Nephron (organoid): ENCODE results near the gene KLHL7.
A peak's percentile ranks its signal among the peaks of the same experiment; 100 is the strongest.

Source experiments
- H3K27ac Mint-ChIP-seq, 3 experiments: 2 replicates each; pipeline ENCODE4 v1.8.0; 2020; ENCODE audit warnings: mixed read lengths in 3 of 3, mild to moderate bottlenecking in 2 of 3, moderate library complexity in 1 of 3
- H3K27me3 Mint-ChIP-seq: 2 replicates; pipeline ENCODE4 v1.8.0; 2021; ENCODE audit warnings: low read depth, mild to moderate bottlenecking, moderate library complexity, mixed read lengths
- H3K36me3 Mint-ChIP-seq: 2 replicates; pipeline ENCODE4 v1.8.0; 2020; ENCODE audit warnings: low read depth, mixed read lengths
- H3K4me1 Mint-ChIP-seq: 2 replicates; pipeline ENCODE4 v1.8.0; 2020; ENCODE audit warnings: mixed read lengths
- H3K4me3 Mint-ChIP-seq, 3 experiments: 2 replicates each; pipeline ENCODE4 v1.8.0; 2020; ENCODE audit warnings: mild to moderate bottlenecking in 3 of 3, mixed read lengths in 3 of 3, moderate library complexity in 2 of 3
- H3K9me3 Mint-ChIP-seq: 2 replicates; pipeline ENCODE4 v1.8.0; 2020; ENCODE audit warnings: mixed read lengths
- TF ChIP-seq, protein P1 (sequence below), 3 experiments: fragments of 200-600 bp; sonication (generic); IDR thresholded peaks; one replicate each; pipeline ENCODE4 v1.5.0; 2021; ENCODE audit warnings: antibody characterized with exemption in 3 of 3; ENCODE audit not compliant: unreplicated experiment in 3 of 3

Gene KLHL7

DNA sequence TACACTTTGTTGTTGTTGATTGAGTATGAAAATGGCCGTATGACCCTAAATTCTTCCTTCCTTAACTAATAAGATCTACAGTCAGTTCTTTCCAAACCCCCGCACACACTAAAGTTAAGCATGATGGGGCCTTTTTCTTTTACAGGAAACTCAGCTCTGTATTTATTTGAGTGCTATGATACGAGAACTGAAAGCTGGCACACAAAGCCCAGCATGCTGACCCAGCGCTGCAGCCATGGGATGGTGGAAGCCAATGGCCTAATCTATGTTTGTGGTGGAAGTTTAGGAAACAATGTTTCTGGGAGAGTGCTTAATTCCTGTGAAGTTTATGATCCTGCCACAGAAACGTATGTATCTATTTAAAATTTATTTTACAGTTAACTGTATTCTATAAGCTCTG, 62.1 kb downstream of the KLHL7 start:
- Mint-ChIP-seq H3K9me3 (no peaks in the 10 kb centered on the region), H3K27ac (peak overlapping the region in 1 of 3 experiments; percentile 79), H3K27me3 (no peaks in the 10 kb centered on the region), H3K4me1 (no peaks in the 10 kb centered on the region), H3K36me3 (peaks cover 25% of the 10 kb centered on the region), H3K4me3 (no peak overlapping the region)
- TF ChIP-seq, protein P1, sequence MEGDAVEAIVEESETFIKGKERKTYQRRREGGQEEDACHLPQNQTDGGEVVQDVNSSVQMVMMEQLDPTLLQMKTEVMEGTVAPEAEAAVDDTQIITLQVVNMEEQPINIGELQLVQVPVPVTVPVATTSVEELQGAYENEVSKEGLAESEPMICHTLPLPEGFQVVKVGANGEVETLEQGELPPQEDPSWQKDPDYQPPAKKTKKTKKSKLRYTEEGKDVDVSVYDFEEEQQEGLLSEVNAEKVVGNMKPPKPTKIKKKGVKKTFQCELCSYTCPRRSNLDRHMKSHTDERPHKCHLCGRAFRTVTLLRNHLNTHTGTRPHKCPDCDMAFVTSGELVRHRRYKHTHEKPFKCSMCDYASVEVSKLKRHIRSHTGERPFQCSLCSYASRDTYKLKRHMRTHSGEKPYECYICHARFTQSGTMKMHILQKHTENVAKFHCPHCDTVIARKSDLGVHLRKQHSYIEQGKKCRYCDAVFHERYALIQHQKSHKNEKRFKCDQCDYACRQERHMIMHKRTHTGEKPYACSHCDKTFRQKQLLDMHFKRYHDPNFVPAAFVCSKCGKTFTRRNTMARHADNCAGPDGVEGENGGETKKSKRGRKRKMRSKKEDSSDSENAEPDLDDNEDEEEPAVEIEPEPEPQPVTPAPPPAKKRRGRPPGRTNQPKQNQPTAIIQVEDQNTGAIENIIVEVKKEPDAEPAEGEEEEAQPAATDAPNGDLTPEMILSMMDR (IDR thresholded peaks at IDR 0.05; ENCODE audit: unreplicated experiment in 3 of 3): no peak

DNA sequence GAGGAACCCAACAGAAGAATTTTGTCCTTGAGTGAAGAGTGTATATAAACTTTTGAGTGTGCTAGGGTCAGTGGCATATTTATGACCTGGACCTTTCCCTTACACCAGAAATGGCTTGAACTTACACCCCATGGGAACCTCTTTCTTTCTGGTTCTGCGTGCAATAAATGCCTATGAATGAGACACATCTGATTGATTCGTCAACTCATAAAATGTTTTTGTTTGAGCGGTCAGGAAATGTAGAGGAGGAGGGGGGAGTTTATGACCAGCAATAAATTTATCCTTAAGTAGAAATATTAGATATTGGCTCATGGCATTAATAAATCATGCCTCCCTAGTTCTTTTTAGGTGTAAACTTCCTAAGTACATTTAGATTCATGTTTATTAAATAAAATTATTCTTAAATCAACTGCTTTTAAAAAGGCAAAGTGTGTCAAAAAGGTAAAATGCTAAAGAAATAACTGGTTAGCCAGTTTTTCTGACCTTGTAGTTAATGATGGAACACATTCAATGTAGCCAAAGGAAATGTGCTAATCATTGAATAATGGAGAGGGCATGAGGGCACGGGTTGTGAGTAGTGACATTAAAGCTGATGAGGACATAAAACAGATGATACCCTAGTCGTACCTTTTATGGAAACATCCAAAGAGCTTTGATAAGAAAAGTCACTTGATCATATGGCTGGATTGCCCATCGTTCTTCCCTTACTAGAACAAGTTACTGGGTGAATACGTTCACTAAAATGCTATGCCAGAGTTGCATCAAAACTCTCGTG, 62.7 kb downstream of the KLHL7 start:
- no peaks in the 10 kb centered on the region for H3K27me3 Mint-ChIP-seq
- no peak overlapping the region for H3K4me3 Mint-ChIP-seq
- H3K36me3 Mint-ChIP-seq: peaks cover 26% of the 10 kb centered on the region
- TF ChIP-seq, protein P1 (IDR thresholded peaks at IDR 0.05; ENCODE audit: unreplicated experiment in 3 of 3): no peak
- peak overlapping the region in 1 of 3 experiments; percentile 79 for H3K27ac Mint-ChIP-seq
- no peaks in the 10 kb centered on the region for H3K4me1 Mint-ChIP-seq
- no peaks in the 10 kb centered on the region for H3K9me3 Mint-ChIP-seq

DNA sequence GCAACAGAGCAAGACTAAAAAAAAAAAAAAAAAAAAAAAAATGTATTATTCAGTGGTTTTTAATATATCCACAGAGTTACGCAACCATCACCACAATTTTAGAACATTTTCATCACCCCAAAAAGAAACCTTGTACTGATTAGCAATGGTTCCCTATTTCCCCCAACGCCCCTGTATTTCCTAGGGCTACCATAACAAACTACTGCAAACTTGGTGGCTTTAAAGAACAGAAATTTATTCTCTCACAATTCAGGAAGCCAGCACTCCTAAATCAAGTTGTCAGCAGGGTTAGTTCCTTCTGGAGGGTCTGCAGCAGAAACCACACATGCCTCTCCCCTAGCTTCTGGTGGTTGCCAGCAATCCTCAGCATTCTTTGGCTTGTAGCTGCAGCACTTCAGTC, 70.4 kb downstream of the KLHL7 start:
- no peak overlapping the region for H3K27ac Mint-ChIP-seq
- no peaks in the 10 kb centered on the region for H3K9me3 Mint-ChIP-seq
- no peak overlapping the region for H3K4me3 Mint-ChIP-seq
- no peaks in the 10 kb centered on the region for H3K4me1 Mint-ChIP-seq
- peaks cover 24% of the 10 kb centered on the region for H3K36me3 Mint-ChIP-seq
- TF ChIP-seq, protein P1 (IDR thresholded peaks at IDR 0.05; ENCODE audit: unreplicated experiment in 3 of 3): no peak
- no peaks in the 10 kb centered on the region for H3K27me3 Mint-ChIP-seq

DNA sequence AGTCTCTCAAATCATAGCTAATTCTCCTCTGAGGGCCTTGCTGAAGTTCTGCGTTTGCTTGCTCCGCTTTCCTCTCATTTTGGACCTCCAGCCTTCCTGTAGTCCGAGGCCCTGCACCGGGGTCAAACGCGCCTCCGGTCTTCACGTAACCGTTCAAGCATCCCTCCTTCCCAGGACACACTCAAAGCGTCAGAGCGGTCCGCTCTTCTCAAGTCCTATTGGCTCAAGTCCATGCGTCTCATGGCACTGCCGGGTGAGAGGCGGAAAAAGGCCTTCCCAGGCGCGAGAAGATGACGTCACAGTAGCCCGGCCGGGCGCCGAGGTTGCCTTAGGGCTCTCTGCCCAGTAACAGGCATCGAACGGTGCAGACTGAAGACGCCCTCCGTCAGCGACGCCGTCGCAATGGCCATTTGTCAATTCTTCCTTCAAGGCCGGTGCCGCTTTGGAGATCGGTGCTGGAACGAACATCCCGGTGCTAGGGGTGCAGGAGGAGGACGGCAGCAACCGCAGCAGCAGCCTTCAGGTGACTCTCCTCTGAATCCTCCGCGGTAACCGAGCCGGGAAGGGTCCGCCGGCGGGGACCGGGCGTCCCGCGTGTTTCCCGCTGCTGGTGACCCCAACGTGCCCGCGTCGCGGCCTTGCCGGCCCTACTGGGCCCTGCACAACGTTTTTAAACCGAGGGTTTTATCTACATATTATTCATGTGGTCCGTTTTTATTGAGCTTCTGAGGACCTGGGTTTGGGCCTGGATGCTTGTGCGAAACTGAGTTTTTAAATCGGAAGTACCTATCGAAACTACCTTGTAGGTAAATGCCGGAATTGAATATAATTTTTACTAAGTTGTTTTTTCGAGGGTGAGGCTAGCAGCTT, 76.3 kb downstream of the KLHL7 start, which contains the start of gene NUP42:
Gene NUP42 (plus strand): TSS at position 365 of the 870 bp plus-strand sequence. CDS start 38 bp downstream, at position 403.
- Mint-ChIP-seq H3K36me3 (peaks cover 8% of the 10 kb centered on the region), H3K9me3 (no peaks in the 10 kb centered on the region), H3K4me3 (peak within 1 kb of the TSS; percentile 92 to 94 (median 93)), H3K27ac (peak within 1 kb of the TSS; percentile 97 to 99 (median 99)), H3K27me3 (no peaks in the 10 kb centered on the region), H3K4me1 (peaks cover 22% of the 10 kb centered on the region)
- TF ChIP-seq, protein P1 (IDR thresholded peaks at IDR 0.05; ENCODE audit: unreplicated experiment in 3 of 3): no peak

DNA sequence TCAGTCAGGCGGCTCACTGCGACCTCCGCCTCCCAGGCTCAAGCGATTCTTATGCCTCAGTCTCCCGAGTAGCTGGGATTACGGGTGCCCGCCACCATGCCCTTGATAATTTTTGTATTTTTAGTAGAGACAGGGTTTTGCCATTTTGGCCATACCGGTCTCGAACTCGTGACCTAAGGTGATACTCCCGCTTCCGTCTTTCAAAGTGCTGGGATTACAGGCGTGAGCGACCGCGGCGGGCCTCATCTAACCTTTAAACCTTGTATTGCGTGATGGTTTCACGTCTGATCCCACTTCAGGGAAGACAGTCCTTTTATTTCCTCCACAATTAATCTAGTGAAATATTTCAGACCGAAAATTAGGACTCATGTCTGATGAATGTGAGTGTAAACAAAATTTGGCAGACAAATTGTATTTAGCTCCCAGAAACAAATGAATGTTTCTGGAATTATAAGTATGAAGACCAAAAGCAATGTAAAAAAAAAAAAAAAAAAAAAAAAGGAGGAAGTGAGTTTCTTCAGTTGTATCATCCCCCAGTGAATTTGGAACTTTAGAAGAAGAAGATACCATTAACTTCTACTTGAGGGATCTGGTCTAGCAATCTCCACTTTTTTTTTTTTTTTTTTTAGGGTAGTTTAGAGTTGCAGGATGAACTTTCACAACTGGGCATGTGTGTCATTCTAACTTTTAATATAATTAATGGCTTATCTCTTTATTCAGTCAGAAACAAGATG, 77.9 kb downstream of the KLHL7 start:
- Mint-ChIP-seq H3K9me3 (no peaks in the 10 kb centered on the region), H3K36me3 (peaks cover 21% of the 10 kb centered on the region), H3K27ac (peak overlapping the region in 2 of 3 experiments; percentile 66 to 77), H3K4me1 (peaks cover 22% of the 10 kb centered on the region), H3K27me3 (no peaks in the 10 kb centered on the region), H3K4me3 (peak overlapping the region; percentile 85 to 93 (median 92))
- TF ChIP-seq, protein P1 (IDR thresholded peaks at IDR 0.05; ENCODE audit: unreplicated experiment in 3 of 3): no peak
